Stomach (tissue), 4 donors: ENCODE results near the gene WDR59.

Source experiments
- CTCF ChIP-seq, 7 experiments: fragments of 450-650 bp in 4 of 7; fragments of 200-600 bp in 3 of 7; sonication (generic) in 3 of 7; IDR thresholded peaks; one replicate each; pipeline ENCODE4 v1.5.1; 2016 to 2019; ENCODE audit warnings: antibody characterized with exemption in 7 of 7, control low read depth in 2 of 7, mild to moderate bottlenecking in 1 of 7
- EP300 ChIP-seq: sonication (generic); formaldehyde crosslinking; IDR thresholded peaks from one replicate; pipeline ENCODE4 v1.6.1; 2017; ENCODE audit warnings: antibody characterized with exemption

DNA sequence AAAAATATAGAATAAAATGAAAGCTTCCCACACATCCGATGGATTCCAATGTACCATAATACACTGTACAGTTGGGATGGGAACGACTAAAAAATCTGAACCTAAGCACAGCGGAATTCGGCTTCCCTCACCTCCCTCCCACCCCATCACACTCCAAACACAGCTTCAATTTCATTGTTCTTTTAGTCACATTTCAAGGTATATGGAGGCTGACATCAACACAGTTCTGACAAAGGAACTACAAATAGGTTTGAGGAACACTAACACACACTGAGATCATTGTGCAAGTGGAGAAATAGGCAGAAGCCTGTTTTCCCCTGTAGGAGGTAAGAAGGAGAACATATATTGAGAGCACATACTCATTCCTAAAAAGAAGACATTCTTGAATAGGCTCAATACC lies 85.1 kb downstream of the WDR59 start:
- TF ChIP-seq EP300 (no peak), CTCF (IDR thresholded peaks at IDR 0.05) (no peak)
